HG02763 (cell line): ENCODE data around the gene TUBA4A.
"Not testable (repeated sequence)": the region's sequence is repeated elsewhere in the genome, so short reads cannot be mapped to it uniquely, and the experiment has no call there.

Source experiments
- ATAC-seq: cut with Tn5 transposase; IDR thresholded peaks from one replicate; pipeline ENCODE4 v1.9.1; 2021; ENCODE audit warnings: mild to moderate bottlenecking, moderate library complexity; ENCODE audit not compliant: unreplicated experiment

The TUBA4A gene

DNA sequence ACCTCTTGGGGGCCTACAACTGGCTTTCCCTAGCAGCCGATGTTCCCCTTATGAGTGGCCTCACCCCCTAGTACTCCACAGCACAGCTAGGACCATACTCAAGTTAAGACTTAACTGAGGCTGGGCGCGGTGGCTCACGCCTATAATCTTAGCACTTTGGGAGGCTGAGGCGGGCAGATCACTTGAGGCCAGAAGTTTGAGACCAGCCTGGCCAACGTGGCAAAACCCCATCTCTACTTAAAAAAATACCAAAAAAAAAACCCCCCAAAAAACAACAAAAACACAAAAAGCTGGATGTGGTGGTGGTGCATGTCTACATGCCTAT is 33.4 kb upstream of the TUBA4A start:
- ATAC-seq = not testable (repeated sequence)

- ATAC-seq = no peak
These were observed 32.9 kb upstream of the TUBA4A start for GRCh38 chr2:219286436-219287115.

DNA sequence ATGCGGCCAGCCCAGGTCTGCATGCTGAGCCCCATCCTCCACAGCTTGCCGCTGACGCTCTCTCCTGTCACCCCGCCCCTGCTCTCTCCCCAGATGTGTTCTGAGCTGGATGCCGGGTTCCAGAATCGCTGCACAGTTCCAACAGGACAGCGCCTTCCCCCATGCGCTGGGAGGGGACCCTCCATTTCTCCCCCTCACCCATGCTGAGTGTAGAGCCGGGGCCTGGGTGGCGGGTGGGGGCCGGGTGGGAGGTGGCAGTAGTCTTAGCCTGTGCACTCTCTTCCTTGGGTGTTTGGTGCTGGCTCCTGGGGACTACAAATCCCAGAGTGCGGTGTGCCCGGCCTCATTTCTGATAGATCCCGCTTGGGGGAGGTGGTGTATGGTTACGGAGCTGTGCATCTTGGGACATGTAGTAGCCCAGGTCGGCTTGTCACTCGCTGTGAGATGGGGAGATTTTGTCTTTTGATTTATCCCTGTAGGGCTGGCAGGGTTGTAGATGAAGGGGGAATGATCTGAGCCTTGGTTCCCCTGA is 32.2 kb upstream of the TUBA4A start:
- ATAC-seq = no peak

DNA sequence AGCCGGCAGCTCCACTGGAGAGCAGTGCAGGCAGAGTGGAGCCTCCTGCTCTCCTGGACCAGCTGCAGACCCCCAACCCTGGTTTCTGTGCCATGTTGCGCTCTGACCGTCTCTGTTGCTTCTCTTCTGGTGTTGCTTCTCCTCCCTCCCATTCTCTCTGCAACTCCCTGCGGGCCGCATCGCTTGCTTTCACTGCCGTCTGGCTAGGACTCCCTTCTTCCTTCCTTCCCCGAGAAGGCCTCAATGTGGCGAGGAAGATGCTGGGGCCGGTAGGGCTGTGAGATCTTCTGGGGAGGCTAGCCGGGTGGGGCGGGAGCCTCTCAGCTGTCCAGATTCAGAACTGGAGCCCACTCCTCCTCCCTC is 31.6 kb upstream of the TUBA4A start:
- ATAC-seq = no peak

- no peak for ATAC-seq
These were observed 31.0 kb upstream of the TUBA4A start for GRCh38 chr2:219284501-219285372.

DNA sequence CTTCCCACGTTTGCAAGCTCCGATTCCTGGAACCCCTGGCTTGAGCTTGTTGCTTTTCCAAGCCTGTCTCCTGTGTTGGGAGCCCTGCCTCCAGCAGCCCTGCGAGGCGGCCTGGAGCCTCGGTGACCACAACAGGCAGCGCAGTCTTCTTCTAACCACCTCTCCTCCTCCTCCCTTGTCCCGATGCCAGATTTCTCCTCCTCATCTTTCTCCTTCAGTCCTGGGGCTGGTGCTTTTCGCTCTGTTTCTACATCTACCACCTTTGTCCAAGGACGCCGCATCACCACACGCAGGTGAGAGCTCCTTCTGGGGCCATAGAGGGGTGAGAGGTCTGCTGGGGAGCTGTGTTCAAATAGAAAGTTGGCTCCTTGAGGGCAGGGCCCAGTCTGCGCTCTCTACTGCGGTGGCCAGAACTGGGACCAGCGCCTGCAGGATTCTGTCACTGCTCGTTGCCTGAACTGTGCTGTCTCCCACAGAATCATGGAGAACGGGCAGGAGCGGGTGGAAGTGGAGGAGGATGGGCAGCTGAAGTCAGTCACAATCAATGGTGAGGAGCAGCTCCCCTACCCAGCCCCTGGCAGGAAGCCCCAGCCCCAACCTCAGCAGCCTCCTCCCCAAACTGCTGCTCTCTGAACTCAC is 29.3 kb upstream of the TUBA4A start:
- no peak for ATAC-seq

DNA sequence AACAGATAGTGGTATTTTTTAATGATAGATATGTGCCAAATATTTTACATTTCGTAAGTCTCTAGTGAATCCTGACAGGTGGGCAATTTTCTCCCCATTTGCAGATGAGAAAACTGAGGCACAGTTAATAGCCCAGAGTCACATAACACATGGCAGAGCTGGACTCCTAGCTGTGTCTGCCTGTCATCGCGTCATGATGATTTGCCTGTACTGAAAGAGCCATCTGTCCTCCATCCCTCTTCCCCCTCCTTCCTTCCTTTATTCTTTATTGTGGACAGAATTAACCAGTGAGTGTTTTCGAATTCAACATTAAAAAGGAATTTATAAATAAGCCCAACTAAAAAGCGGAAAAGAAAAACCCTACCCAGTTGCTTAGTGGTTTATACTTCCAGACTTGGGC is 28.7 kb upstream of the TUBA4A start:
- no peak for ATAC-seq

DNA sequence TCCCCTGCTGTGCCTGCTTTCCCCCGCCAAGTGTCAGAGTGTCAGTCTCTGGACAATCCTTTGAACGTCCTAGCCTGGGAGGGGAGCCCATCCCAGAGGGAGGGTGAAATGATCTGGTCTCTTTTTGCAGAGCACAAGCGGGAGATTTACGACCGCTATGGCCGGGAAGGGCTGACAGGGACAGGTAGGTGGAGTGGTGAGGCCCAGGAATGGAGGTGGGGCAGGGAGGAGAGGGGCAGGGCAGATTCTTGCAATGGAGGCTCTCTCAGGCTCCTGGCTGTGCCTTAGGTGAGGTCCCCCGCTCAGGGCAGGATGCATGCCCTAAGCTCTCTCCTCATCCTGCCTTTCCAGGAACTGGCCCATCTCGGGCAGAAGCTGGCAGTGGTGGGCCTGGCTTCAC is 27.9 kb upstream of the TUBA4A start:
- ATAC-seq = no peak

GRCh38 chr2:219280651-219281050 is 26.9 kb upstream of the TUBA4A start:
- no peak for ATAC-seq

DNA sequence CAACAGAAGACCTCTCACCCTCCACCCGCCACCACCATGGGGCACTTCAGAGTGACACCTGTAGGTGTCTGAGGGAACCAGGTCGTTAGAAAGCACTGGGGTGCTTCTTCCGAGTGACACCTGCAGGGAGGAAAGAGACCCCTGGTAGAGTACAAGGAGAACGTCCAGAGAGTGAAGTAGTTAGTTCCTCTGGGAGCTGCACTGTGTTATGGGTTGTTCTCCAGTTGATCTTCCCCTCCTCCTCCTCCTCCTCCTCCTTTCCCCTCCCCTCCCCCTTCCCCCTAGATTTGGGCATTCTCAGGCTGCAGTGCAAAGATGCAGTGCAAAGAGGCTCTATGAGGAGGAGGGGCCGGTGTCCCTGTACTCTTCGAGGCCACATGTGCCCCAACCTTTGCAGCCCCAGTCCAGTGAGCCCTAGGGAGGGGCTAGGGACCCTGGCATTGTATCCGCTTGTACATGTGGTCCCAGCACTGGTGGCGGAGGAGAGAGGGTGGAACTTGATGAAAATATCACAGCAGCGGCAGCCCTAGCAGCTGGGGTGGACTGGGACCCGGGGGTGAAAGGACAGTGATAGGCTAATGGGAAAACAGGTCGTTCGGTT is 26.3 kb upstream of the TUBA4A start:
- ATAC-seq = no peak

DNA sequence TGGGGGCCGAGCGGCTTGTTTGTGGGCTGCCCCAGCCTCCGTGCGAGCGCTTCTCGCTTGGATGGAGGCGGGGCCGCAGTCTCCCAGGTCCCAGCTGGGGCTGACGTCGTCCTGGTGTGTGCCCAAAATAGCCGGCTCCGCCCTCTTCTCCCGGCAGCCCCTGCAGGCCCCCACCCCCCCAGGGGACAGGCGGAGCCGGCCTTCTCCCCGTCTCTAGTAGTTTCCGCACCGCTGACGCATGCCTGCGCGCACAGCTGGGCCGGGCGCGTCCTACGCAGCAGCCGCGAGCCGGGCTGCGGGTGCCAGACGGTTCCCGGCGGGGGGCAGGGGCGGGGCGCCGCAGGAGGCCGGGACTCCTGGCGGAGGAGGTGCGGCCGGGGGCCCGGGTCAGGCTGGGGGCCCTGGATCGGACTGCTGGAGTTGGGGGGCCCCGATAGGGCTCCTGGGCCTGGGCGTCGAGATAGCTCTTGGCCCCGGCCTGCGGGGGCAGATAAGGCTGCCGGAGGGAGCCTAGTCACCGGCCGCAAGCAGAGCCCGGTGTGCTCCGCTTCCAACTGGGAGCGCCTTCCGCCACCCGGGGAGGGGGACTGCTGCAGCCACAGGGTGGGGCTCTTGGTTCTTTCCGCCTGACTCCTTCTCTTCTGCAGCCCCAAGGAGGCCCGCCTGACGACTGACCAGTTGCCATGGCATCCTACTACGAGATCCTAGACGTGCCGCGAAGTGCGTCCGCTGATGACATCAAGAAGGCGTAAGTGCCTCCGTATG is 25.6 kb upstream of the TUBA4A start, which contains the start of gene DNAJB2:
Gene DNAJB2, plus strand, starts transcription at position 216 of the 765 bp plus-strand sequence. Its CDS starts 468 bp downstream, at position 684.
- peak; percentile 90 for ATAC-seq

GRCh38 chr2:219278655-219279150 is 25.0 kb upstream of the TUBA4A start:
- no peak for ATAC-seq

DNA sequence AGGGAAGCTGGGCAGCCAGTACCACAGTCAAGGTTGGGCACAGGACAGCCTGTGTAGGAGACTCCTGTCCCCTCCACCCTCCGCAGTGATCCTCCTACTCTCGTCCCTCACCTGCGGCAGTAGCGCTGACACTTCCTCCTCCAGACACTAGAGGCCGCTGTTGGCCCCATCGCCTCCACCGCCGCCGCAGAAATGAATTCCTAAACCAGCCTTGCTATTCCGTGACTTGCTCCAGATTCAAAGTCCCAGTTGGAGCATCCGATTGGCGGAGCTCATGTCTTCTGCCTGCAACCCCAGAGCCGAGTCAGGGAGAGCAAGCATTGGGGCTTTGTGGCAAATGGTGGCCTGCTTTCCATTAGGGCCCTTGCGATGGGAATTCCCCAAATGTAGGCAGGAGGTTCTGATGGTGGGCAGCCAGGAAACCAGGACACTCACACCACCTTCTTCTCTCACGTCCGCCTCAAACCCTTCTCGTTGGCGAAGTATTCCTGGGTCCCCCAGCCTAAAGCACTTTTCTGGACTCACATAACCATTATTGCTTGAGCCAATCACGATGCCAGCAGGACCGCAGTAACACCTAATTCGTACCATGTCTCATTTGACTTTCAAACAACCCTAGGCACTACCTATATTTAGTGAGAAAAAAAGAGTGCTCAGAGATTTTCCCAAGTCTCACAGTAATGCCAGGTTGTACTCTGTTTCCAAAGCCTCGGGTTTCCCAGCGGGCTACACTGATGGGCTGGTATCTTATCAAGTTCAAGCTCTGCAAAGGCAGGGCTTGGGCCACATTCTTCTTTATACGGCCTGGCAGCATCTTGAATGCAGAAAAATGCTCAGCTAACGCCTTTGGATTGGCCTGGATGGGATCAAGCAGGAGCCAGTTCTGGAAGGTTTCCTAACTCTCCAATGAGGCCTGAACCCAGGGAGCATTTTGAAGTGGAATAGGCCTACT is 24.3 kb upstream of the TUBA4A start:
- no peak for ATAC-seq

DNA sequence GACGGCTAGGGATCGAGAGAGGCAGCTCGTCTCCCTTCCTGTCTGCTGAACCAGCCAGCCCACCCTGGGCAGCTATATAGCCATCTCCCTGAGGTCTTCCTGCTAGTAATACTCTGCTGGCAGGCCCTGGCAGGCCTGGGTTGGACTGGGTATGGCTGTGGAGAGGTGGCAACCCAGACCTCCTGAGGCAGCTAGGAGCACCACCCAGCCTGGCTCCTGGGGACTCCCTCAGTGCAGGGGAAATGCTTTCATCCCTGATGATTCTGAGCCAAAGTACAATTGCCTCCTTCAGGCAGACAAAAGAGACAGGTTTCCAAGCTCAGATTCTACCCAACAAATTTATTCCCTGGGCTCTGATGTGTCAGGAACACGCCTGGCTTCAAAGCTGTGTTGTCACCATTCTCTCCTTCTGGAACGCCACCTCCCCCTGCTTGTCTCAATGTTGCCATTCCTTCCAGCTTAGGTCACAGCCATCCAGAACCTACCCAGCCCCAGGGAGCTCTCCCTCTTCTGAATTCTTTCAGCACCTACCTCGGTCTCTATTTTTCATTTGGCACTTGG is 20.7 kb upstream of the TUBA4A start:
- no peak for ATAC-seq

DNA sequence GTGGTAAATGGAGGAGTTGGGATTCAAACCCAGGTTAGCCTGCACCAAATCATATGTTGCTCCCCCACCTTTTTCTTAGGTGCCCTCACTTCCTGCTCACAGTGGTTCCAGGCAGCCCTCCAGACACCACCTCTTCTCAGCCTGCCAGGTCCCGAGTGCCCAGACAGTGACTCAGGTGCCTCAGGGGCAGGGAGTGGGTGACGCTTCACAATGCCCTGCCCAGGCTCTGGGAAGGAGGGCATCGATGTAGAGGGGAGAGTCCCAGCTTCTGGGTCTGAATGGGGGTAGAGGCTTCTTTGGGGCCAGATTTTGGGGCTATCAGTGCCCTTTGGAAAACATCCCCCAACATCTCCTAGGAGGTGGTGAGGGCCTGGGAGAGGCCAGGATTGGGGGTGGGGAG is 20.2 kb upstream of the TUBA4A start:
- ATAC-seq = no peak

DNA sequence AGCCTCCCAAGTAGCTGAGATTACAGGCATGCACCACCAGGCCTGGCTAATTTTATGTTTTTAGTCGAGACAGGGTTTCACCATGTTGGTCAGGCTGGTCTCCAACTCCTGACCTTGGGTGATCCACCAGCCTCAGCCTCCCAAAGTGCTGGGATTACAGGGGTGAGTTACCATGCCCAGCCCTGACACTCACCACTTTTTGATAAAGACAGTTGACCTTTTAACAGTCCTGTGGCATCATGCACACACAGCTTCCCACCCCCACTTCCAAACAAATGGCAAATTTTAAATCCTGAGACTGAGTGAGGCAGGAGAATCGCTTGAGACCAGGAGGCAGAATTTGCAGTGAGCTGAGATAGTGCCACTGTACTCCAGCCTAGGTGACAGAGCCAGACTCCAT is 19.3 kb upstream of the TUBA4A start:
- ATAC-seq = no peak

DNA sequence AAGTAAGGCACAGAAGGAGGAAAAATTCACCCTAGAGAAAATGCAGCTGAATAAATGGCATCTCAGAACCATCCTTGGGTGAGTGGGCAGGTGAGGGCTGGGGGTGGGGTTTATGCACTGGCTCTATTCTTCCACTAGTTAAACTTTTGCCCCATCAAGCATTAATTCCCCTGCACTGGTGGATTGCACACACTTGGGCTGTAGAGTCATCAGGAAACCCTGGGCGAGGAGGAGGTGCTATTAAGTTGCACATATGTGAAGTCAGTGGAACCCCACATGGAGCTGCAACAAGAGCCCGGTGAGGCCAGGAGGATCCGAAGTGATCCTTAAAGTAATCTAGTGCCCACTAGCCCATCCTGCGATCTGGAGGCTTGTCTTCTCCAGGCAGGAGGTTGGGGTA is 18.6 kb upstream of the TUBA4A start:
- ATAC-seq = no peak

DNA sequence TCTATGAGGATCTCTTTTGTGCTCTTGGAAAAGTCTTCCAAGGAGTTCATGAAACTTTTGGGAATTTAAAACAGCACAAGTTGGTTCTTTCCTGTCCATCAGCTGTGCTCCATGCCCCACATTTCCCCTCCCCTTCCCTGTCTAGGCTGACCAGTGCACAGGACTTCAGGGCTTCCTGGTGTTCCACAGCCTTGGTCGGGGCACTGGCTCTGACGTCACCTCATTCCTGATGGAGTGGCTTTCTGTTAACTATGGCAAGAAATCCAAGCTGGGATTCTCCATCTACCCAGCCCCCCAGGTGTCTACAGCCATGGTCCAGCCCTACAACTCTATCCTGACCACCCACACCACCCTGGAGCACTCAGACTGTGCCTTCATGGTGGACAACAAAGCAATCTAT is 17.3 kb upstream of the TUBA4A start:
- no peak for ATAC-seq

DNA sequence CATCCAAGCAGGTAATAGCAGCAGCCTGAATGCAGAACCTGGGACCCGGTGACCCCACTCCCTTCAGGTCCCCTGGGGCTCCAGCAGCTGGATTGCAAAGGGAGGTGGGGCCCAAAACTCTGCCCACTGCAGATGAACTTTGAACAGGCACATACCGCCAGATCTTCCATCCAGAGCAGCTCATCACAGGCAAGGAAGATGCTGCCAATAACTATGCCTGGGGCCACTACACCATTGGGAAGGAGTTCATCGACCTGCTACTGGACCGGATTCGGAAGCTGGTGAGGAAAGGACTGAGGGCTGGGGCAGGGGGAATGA is 16.3 kb upstream of the TUBA4A start:
- ATAC-seq = no peak
